HPDE6-E6E7 (cell line): ENCODE results near the gene APLP2.

Experiments
- DNase-seq: peaks from one replicate; pipeline ENCODE4 v3.0.0; 2011; ENCODE audit warnings: missing footprints; ENCODE audit errors: extremely low spot score

APLP2 gene

DNA sequence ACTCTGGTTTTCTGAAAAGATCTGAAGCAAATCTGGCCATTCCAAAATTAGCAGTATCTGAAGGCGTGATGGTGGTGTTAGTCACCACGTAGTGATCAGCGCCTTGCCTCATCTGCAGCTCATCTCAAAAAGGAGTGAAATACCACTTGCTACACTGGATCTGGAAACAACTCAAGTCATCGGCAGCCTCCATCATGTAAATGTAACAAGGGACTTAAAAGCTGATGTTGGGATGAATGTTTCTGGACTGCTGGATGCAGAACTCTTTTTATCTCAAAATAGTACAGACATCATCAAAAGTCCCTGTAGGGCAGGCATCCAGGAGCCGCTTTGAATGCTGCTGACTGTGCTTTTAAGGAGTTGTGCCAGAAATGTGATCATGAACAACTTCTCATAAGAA, 14.1 kb upstream of the APLP2 start:
- DNase-seq: no peak

DNA sequence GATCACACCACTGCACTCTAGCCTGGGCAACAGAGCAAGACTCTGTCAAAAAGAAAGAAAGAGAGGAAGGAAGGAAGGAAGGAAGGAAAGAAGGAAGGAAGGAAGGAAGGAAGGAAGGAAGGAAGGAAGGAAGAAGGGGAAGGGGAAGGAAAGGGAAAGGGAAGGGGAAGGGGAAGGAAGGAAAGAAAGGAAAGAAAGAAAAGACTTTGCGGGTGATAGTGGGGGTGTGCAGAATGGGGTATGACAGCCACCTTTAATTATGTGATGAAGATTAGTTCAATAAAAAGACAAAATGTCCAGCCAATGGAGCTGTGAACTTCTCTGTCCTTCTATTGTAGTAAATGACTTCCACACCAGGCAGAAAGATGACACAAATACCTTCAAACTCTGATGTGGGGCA, 8.7 kb upstream of the APLP2 start:
- DNase-seq: no peak

DNA sequence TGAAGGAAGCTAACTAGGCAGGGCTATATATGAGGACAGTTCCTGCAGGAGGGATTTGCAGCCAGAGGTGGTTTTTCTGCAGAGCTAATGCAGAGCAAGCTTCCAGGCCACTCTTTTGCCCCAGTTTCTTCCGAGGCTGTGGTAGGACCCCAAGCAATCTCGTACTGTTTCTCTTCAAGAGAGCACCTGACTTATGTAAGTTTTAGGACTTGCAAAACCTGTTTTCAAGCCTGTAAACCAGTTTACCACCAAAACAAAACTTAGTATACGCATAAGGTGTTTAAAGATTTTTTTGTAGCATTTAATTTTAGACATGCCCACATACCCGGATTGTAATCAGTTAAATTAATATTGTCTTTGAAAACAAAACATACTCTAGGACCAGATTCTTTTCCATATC, 7.7 kb upstream of the APLP2 start:
- DNase-seq: no peak

DNA sequence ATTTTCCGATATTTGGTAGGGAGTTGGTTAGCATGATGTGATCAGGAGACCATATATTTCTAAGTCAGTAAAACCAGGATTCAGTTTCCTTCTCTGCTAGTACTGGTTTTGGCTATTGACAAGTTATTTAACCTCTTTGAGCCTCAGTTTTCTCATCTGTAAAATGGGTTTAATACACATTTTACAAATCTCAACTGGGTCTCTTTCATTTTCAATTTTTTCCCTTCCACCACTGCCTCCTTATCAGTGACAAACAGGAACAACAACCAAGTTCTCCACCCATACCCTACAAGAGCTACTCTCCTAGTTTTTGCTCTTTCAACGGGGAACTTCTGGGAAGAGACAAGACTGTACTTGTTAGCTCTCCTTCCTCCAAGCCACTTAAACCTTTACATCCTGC, 6.2 kb upstream of the APLP2 start:
- no peak for DNase-seq

DNA sequence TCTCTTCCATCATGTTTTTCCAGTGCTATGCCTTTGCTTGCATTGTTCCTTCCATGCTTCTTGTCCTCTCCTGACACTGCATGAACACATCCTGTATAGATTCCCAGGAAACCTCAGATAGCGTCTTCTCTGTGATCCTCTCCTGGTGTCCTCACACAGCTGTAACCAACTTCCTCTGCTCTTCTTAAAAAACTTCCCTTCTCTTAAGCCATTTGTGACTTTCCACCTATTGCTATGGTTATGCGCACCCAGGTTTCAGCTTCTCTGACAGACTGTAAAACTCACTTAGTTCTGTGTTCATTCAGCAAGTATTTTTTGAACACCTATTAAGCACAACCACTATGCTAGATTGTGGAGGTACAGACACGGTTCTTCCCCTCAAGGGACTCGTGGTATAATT, 5.1 kb upstream of the APLP2 start:
- DNase-seq: no peak

DNA sequence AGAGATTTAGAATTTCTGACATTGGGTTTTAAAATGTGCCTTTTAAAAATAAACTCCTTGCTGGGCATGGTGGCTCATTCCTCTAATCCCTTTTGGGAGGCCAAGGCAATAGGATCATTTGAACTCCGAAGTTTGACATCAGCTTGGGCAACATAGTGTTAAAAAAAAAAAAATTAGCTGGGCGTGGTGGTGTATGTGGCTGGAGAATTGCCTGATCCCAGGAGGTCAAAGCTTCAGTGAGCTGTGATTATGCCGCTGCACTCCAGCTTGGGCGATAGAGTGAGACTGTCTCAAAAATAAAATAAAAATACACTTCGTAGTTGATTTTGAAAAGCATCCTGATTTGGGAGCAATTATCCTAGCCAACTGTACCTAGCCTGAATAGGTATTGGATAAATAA, 3.4 kb upstream of the APLP2 start:
- no peak for DNase-seq

DNA sequence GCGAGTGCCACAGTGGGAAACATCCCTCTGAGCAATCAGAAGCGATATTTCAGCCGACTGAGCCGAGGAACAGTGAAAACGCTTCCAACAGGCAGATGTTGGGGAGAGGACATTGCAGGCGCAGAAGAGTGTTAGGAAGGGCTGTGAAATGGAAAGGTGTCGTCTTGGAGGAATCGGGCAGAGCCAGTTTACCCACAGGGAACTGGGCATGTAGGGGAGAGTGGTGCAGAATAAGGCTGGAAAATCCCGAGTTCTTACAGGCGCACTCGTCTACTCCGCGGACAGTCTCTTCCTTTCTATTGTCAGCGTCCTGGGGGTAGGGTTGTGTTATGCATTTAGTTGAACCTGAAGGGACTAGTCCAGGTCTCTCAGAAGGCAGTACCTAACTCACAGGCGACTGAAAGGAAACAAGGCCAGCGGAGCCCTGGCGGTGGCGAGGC, 1.1 kb upstream of the APLP2 start:
- no peak for DNase-seq

DNA sequence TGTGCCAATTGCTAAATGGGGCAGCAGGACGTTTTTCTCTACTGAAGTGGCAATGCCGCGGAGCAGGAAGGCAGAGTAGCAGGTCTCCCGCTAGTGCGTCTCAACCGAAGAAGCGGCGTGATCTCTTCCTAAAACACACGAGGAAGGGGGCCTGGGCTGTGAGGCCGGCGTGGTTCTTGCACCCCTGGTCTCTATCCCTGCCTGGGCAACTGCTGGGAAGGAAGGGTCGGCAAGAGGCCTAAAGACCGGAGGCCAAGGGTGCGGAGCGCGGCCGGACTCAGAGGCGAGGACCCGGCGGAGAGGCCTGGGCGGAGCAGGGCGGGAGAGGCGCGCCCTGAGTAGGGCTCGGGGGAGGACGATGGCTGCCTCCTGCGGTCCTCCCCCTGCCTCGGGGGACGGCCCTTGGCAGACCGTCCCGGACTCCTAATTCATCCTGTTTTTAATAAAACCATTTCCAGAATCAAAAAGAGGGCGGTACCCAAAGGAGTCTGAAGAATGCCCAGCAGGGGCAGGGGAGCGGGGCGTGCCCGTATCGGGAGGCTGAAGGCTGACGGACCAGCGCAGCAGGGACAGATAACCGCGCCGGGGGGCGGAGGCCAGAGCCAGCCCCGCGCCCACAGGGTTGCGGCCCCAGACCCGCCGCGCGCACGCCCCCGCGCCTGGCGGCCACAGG, 572 bp upstream of the APLP2 start:
- peak; percentile 68 for DNase-seq

DNA sequence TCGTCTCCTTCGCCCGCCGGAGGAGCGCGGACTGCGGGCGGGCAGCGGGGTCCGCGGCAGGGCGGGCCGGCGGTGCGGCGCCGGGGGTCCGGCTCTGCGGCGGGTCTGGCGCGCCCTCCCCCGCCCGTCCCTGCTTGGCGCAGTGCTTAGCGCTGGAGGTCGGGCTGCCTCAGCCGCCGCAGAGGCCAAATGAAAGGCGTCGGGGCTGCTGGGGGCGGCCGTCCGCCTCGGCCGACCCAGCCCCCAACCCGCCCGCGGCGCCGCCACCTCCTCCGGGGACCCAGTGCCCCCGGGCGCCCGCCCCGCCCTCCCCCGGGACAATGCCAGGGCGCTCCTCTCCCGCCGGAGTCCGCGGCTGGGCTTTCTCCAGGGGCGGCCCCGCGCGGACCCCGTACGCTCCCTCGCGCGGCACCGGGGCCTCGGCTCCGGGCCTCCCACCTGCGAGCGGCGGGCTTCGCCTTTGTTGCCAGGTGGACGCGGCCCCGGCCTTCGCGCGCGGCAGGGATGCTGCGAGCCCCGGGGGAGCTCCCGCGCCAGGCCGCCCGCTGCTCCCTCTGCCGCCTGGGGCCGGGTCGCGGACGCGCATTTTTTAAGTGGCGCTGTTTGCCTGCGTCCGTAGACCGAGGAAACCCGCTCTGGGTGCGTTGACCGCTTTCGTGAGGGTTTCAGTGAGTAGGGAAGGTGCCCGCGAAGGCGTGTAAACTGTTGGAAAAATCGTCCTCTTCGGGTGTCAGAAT, 583 bp downstream of the APLP2 start:
- DNase-seq: no peak

DNA sequence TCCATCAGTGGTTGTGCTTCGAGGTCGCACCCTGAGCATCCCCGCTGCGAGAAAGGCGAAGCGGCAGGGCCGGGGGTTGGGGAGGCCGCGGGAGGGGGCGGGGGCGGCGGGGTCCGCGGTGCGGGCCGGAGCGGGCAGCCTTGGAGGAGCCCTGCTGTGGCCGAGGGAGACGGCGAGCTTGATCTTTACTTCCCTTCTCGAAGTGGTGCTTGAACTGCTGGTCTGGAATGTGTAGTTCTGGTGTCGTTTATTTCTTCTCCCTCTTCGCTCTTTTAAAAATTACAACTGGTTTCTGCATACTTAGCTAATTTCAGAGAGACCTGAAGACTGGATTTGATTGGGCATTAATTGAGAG, 1.1 kb downstream of the APLP2 start:
- no peak for DNase-seq

DNA sequence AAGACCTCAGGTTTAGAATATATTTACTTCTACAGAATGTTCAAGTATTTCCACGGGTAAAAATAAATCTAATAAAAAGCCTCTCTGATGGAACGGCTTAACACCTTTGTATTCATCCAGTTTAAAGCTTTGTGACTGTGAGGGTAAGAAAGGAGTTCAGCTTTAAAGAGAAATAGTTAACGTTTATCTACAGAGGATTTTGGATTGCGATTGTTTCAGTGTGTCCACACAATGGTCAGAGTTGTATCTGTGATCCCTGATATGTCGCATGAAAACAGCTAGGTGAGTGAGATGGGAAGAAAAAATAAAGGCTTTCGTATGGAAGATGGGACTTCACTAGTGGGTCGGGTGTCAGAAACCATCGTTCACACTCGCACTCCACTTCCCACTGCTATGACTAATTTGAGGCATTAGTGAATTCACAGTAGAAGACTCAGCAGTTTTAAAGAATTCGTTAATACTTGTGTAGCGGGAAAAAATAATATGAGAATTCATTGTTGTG, 1.6 kb downstream of the APLP2 start:
- DNase-seq: peak; percentile 21

DNA sequence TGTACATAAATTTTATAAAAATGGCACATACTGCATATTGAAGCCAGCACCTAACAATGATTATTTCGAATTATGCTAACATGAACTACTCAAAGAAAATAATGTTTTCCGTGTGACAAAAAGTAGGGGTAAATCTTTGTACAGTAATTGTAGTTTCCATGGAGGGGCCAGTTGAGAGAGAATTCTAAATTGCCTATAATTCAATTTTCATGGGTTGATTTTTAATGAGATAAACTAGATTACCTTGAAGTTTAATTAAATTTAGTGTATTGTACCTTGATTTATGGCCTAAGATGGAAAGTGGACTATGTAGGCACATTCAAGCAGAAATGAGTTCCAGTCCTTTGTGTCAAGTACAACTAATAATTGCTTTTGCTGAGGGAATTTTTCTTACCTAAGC, 5.0 kb downstream of the APLP2 start:
- no peak for DNase-seq

DNA sequence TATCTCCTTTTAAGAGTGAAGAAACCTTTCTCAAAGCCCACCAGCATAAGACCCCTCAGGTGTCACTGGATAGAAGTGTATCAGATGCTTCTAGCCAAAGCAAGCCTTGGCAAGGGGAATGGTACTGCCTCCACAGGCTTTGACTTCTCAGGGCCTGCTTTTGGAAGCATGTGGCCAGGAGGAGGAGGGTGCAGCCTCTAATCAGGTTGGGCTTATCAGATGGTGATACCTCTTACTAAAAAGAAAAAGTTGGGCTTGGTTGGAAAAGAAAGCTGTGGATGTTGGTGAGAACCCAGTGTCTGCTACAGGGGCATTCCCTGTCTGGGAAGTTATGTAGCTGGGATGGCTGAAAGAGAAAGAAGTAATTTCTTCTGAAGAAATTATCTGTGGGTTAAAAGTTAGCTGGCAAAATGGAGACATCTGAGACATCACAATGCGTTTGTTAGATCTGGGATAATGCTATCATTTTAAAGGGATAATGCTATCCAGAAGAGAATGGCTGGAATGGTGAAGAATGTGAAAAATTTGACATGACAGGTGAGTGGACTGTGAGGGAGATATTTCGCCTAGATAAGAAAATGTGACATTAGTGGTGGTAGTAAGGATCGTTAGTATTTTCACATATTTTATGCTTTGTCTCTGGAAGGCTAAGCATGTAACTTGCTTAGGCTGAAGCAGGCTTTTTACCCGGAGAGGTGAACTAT, 7.2 kb downstream of the APLP2 start:
- DNase-seq: no peak

DNA sequence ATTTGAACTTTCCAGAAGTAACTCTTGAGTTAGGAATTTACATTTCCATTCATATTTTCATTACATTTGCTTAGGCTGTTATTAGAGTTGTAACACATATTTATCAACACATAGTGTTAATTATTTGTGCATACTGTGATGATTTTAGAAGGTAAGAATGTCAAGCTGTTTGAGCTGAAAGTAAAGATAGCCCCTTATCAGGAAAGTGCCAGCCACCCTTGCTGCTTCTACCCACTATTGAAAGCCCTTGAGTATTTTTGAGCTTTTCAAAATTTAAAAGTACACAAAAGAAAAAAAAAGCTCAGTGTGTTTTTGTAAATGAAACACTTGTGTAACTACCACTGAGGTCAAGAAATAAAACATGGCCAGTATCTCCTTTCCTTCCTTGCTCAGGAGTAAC, 8.0 kb downstream of the APLP2 start:
- no peak for DNase-seq

DNA sequence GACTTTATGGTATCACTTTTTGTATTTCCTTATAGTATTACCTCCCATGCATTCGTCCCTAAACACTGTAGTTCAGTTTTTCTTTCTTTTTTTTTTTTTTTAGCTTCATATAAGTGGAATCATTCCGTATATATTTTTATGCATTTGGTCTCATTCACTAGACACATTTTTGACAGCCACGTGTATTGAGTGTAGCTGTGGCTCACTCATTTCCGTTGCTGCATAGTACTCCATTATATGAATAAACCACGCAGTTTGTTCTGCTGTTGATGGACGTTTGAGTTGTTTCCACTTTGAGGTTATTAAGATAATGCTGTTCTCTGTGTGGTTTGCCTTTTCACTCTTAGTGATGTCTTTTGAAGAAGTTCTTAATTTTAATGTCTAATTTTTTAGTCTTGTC, 8.4 kb downstream of the APLP2 start:
- no peak for DNase-seq

DNA sequence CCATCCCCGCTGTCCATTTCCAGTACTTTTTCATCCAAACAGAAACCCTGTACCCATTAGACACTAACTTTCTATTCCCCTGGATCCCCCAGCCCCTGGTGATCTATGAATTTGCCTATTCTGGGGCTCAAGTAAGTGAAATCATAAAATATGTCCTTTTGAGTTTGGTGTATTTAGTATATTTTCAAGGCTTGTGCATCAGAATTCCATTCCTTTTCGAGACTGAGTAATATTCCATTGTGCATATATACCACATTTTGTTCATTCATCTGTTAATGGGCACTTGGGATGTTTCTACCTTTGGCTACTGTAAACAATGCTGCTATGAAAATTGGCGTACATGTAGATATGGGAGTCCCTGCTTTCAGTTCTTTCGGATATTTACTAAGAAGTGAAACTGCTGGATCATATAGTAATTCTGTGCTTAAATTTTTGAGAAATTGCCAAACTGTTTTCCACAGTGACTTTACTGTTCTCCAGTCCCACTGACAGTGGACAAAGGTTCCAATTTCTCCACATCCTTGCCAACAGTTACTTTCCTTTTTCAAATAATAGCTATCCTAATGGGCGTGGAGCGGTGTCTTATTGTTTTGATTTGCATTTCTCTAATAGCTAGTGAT, 16.1 kb downstream of the APLP2 start:
- DNase-seq: no peak

DNA sequence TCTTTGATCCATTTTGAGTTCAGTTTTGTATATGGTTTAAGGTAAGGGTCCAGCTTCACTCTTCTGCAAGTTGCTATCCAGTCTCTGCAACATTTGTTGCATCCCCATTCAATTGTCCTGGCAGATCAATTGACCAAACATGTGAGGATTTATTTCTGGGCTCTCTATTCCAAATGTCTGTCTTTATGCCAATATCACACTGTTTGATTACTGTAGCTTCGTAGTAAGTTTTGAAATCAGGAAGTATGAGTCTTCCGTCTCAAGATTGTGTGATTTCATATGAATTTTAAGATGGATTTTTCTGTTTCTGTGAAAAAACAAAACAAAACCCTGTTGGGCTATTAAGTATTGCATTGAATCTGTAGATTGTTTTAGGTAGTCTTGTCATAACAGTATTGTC, 17.0 kb downstream of the APLP2 start:
- no peak for DNase-seq

DNA sequence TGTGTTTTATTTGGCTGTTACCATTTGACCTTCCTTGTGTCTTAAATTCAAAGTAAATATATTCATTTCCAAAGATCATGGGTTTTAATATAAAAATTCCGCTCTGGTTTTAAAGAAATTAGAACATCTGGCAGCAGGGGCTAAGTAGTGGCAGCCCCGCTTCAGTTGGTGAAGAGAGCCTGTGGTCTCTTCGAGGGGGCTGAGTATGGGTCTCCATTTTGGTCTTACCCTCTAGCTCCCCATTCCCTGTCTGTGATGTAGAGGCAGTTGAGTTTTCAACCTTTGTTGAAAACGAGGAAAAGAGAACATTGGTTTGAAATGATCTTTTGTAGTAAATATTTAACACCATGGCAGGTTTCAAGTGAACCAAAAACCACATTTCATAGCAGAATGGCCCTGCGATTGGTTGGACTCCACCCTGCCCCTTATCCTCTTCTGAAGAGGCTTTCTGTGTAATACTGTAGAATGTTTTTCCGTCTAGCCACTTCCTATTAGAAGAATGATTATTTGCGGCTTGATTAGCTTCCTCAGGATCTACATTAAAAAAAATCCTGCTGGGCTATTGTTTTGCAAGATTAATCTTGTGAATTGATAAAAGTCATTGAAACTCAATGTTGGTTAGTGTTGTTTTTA, 17.7 kb downstream of the APLP2 start:
- no peak for DNase-seq

DNA sequence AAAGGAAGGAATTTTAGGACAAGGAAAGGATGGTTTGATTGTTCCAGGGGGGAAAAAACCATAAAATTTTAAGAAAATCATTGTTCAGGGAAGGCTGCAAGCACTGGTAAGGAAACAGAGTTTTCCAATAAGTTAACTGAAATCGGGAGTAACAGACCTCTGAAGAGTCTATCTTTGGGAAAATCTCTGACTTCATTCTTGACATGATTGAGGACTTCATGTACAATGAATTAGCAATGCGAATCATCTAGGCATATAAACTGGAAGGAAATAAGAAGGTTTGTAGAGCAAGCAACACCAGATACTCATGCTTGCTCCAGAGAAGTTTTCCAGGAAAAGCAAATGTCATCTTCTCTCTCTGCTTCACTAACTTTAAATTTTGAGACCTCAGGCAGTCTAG, 18.5 kb downstream of the APLP2 start:
- no peak for DNase-seq

DNA sequence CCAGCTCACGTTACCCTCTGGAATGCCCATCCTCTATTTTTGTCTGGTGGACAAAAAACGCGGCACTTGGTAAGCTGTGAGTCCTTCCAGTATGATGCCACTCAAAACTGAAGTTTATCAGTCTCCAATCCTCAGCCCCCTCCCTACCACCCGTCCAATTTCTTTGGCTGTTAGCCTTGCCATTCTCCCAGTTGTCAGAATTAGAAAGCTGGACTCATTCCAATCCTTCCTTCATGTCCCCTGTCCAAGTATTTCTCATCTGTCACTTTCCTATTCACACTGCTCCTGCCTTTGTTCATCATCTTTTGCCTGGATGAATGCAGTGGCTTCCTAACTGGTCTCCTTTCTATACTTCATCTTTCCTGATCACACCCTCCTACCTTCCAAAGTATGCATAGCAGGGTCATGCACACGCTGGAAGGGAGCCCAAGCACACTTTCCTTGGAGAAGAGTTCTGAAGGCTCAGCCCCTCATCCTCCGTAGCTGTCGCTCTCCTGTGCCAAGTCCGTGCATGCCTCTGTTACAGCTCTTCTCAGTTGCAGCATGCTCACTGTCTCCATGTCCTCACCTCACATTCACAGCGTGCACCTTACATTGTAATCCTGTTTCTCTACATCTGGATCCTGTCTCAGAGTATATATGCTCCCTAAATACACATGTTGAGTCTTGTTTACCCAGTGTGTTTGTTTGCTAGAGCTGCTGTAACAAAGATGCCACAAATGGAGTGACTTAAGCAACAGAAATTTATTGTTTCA, 19.4 kb downstream of the APLP2 start:
- DNase-seq: no peak

DNA sequence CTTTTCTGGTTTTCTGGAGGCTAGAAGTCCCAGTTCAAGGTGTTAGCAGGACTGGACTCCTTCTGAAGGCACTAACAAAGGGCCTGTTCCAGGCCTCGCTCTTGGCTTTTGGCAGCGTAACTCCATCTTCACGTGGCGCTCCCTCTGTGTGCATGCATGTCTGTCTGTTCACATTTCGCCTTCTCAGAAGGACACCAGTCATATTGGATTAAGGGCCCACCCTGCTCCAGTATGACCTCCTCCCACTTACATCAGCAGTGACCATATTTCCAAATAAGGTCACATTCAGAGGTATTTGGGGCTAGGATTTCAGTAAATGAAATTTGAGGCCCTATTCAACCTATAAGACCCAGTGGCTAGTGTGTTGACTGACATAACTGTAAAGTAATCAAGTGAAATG, 20.0 kb downstream of the APLP2 start:
- DNase-seq: no peak
